A204.1 (cell line): Measurements from ENCODE around the gene DPYSL3.

Experiments
- FAIRE-seq: peaks from 2 replicates; lab custom pipeline; 2012; peaks lifted over from hg19 to GRCh38; lab: Jason Lieb, UNC

DPYSL3 gene

GRCh38 chr5:147403651-147404640, 105.9 kb downstream of the DPYSL3 start:
- FAIRE-seq, result no peak

GRCh38 chr5:147400881-147401280, 109.0 kb downstream of the DPYSL3 start:
- FAIRE-seq, result no peak

GRCh38 chr5:147400126-147400809, 109.6 kb downstream of the DPYSL3 start:
- no peak for FAIRE-seq

GRCh38 chr5:147398860-147399259, 111.0 kb downstream of the DPYSL3 start:
- no peak for FAIRE-seq

GRCh38 chr5:147397616-147398015, 112.3 kb downstream of the DPYSL3 start:
- no peak for FAIRE-seq

- FAIRE-seq, result no peak
Observed at GRCh38 chr5:147396070-147396823, 113.6 kb downstream of the DPYSL3 start.

GRCh38 chr5:147393874-147394672, 115.8 kb downstream of the DPYSL3 start:
- FAIRE-seq, result no peak

GRCh38 chr5:147391781-147392180, 118.1 kb downstream of the DPYSL3 start:
- FAIRE-seq, result no peak

- no peak for FAIRE-seq
Observed at GRCh38 chr5:147390654-147391225, 119.1 kb downstream of the DPYSL3 start.

- FAIRE-seq, result no peak
Observed at GRCh38 chr5:147388184-147389108, 121.4 kb downstream of the DPYSL3 start.

GRCh38 chr5:147387109-147387508, 122.8 kb downstream of the DPYSL3 start:
- FAIRE-seq, result no peak

- no peak for FAIRE-seq
Observed at GRCh38 chr5:147384346-147385193, 125.3 kb downstream of the DPYSL3 start.

- FAIRE-seq, result no peak
Observed at GRCh38 chr5:147382776-147383175, 127.1 kb downstream of the DPYSL3 start.

GRCh38 chr5:147381555-147381954, 128.3 kb downstream of the DPYSL3 start:
- FAIRE-seq, result no peak

- FAIRE-seq, result no peak
Observed at GRCh38 chr5:147377682-147378081, 132.2 kb downstream of the DPYSL3 start.

GRCh38 chr5:147375151-147375550, 134.7 kb downstream of the DPYSL3 start:
- no peak for FAIRE-seq

- no peak for FAIRE-seq
Observed at GRCh38 chr5:147373328-147373727, 136.5 kb downstream of the DPYSL3 start.

GRCh38 chr5:147372191-147372590, 137.7 kb downstream of the DPYSL3 start:
- FAIRE-seq, result no peak

GRCh38 chr5:147371290-147371689, 138.6 kb downstream of the DPYSL3 start:
- FAIRE-seq, result no peak
